GM23338 (cell line): ENCODE measurements around the gene IDH1. TPM values are rescaled to one million over a fixed set of nuclear protein-coding genes. Genes with fewer than 3 reads are reported as not detected.

Source experiments
- ATAC-seq: fragments of 200-7000 bp; cut with Tn5 transposase; 3 replicates; pipeline ENCODE4 v1.9.1; 2020
- DNase-seq: peaks from one replicate; pipeline ENCODE4 v3.0.0-alpha.2; 2015; ENCODE audit warnings: low spot score
- H2AFZ ChIP-seq: fragments of 200-600 bp; sonication (generic); 2 replicates; pipeline ENCODE4 v1.8.0; 2016; ENCODE audit warnings: antibody characterized with exemption, mild to moderate bottlenecking, moderate library complexity
- H3F3A ChIP-seq: fragments of 200-600 bp; sonication (generic); replicated peaks from 2 replicates; pipeline ENCODE4 v1.8.0; 2017; ENCODE audit warnings: antibody characterized with exemption, mixed run types, low read depth
- H3K27ac ChIP-seq: fragments of 200-600 bp; sonication (generic); 2 replicates; pipeline ENCODE4 v1.6.1; 2016; ENCODE audit warnings: low read depth
- H3K27me3 ChIP-seq: fragments of 200-600 bp; sonication (generic); 2 replicates; pipeline ENCODE4 v1.8.0; 2016; ENCODE audit warnings: mild to moderate bottlenecking, mixed run types, moderate library complexity; ENCODE audit not compliant: insufficient read depth
- H3K36me3 ChIP-seq: fragments of 200-600 bp; sonication (generic); 2 replicates; pipeline ENCODE4 v1.8.0; 2016; ENCODE audit warnings: mild to moderate bottlenecking; ENCODE audit not compliant: insufficient read depth
- H3K4me1 ChIP-seq: fragments of 200-600 bp; sonication (generic); 2 replicates; pipeline ENCODE4 v1.8.0; 2016; ENCODE audit warnings: mild to moderate bottlenecking, moderate library complexity; ENCODE audit not compliant: insufficient read depth
- H3K4me2 ChIP-seq: fragments of 200-600 bp; sonication (generic); 2 replicates; pipeline ENCODE4 v1.7.1; 2017; ENCODE audit warnings: mixed run types
- H3K4me3 ChIP-seq: fragments of 200-600 bp; sonication (generic); 2 replicates; pipeline ENCODE4 v1.6.1; 2016; ENCODE audit warnings: mixed run types
- H3K79me2 ChIP-seq: fragments of 200-600 bp; sonication (generic); replicated peaks from 2 replicates; pipeline ENCODE4 v1.8.0; 2017; ENCODE audit warnings: mild to moderate bottlenecking; ENCODE audit not compliant: insufficient read depth
- H3K9me2 ChIP-seq: fragments of 200-600 bp; sonication (generic); 2 replicates; pipeline ENCODE4 v1.8.0; 2017; ENCODE audit not compliant: insufficient read depth
- H4K20me1 ChIP-seq: fragments of 200-600 bp; sonication (generic); replicated peaks from 2 replicates; pipeline ENCODE4 v1.8.0; 2017; ENCODE audit warnings: mild to moderate bottlenecking; ENCODE audit not compliant: insufficient read depth
- H3K27ac Mint-ChIP-seq: 2 replicates; pipeline ENCODE4 v1.8.0; 2020; ENCODE audit warnings: inconsistent platforms, mild to moderate bottlenecking, moderate library complexity, mixed read lengths
- H3K27me3 Mint-ChIP-seq: 3 replicates; pipeline ENCODE4 v1.8.0; 2022; ENCODE audit warnings: low read depth, mild to moderate bottlenecking, moderate library complexity, mixed read lengths, inconsistent platforms; ENCODE audit not compliant: insufficient read depth, poor library complexity
- H3K36me3 Mint-ChIP-seq: 3 replicates; pipeline ENCODE4 v1.8.0; 2021; ENCODE audit warnings: low read depth, mild to moderate bottlenecking, inconsistent platforms, moderate library complexity, mixed read lengths
- H3K4me1 Mint-ChIP-seq: 3 replicates; pipeline ENCODE4 v1.8.0; 2020; ENCODE audit warnings: mild to moderate bottlenecking, inconsistent platforms, mixed read lengths
- H3K4me3 Mint-ChIP-seq: 3 replicates; pipeline ENCODE4 v1.8.0; 2021; ENCODE audit warnings: moderate library complexity, mild to moderate bottlenecking, inconsistent platforms, mixed read lengths
- H3K9me3 Mint-ChIP-seq: 3 replicates; pipeline ENCODE4 v1.8.0; 2020; ENCODE audit warnings: moderate library complexity, mild to moderate bottlenecking, inconsistent platforms, mixed read lengths
- CREB1 ChIP-seq: fragments of 250-450 bp; sonication (Bioruptor Pico); IDR thresholded peaks from 2 replicates; pipeline ENCODE4 v1.5.0; 2020; ENCODE audit warnings: low read depth, mild to moderate bottlenecking, moderate library complexity
- CTCF ChIP-seq, 2 experiments: fragments of 200-600 bp in 1 of 2; sonication (generic) in 1 of 2; conservative IDR thresholded peaks; 2 replicates each; pipeline versions ENCODE4 v1.5.1 to v1.6.1; 2016 to 2017; ENCODE audit warnings: antibody characterized with exemption in 2 of 2, low read depth in 2 of 2, mild to moderate bottlenecking in 2 of 2, moderate library complexity in 1 of 2
- ETS1 ChIP-seq: IDR thresholded peaks from 2 replicates; pipeline ENCODE4 v1.6.1; 2016; ENCODE audit warnings: antibody characterized with exemption
- EZH2phosphoT487 ChIP-seq: fragments of 200-600 bp; sonication (generic); IDR thresholded peaks from one replicate; pipeline ENCODE4 v1.8.1; 2018; ENCODE audit warnings: antibody characterized with exemption; ENCODE audit not compliant: unreplicated experiment
- NANOG ChIP-seq: IDR thresholded peaks from 2 replicates; pipeline ENCODE4 v1.6.1; 2016; ENCODE audit warnings: antibody characterized with exemption, borderline replicate concordance
- POLR2AphosphoS5 ChIP-seq: IDR thresholded peaks from 2 replicates; pipeline ENCODE4 v1.6.1; 2016; ENCODE audit warnings: antibody characterized with exemption, low read depth
- STAT1 ChIP-seq: IDR thresholded peaks from one replicate; pipeline ENCODE4 v1.6.1; 2016; ENCODE audit warnings: antibody characterized with exemption; ENCODE audit not compliant: unreplicated experiment
- ZNF114 ChIP-seq: fragments of 250-450 bp; sonication (Bioruptor Pico); IDR thresholded peaks from 2 replicates; pipeline ENCODE4 v1.5.0; 2020; ENCODE audit warnings: mild to moderate bottlenecking, moderate library complexity
- ZNF331 ChIP-seq: fragments of 250-450 bp; sonication (Bioruptor Pico); IDR thresholded peaks from 2 replicates; pipeline ENCODE4 v1.5.0; 2020; ENCODE audit warnings: low read depth, mild to moderate bottlenecking, moderate library complexity
- ZNF462 ChIP-seq: fragments of 250-450 bp; sonication (Bioruptor Pico); IDR thresholded peaks from 2 replicates; pipeline ENCODE4 v1.5.0; 2020; ENCODE audit warnings: mild to moderate bottlenecking, moderate library complexity
- polyA plus RNA-seq: library from polyadenylated mRNA; unstranded; fragments of >200 nt; fragmentation: Nextera tagmentation; extraction: Ambion mirVana; gene quantifications from 2 replicates; pipeline ENCODE4 v1.2.1, GENCODE V29; 2016
- total RNA-seq: library from RNA; depleted of rRNA; stranded (reverse); fragments of >200 nt; shearing (Covaris generic); gene quantifications from 2 replicates; pipeline ENCODE4 v1.2.3, GENCODE V29; 2014

Gene IDH1
- total and polyA plus RNA-seq, 2 experiments from 2014 or later = 315 to 536 TPM

GRCh38 chr2:208252716-208253492 lies 2.0 kb downstream of the IDH1 start:
- no peak overlapping the region for H3K27ac ChIP-seq
- peak overlapping the region; percentile 99 for H3K4me2 ChIP-seq
- H3K4me1 ChIP-seq = peaks cover 24% of the 10 kb centered on the region
- Mint-ChIP-seq H3K4me1 (peaks cover 44% of the 10 kb centered on the region), H3K9me3 (no peaks in the 10 kb centered on the region; the same call in 2 of the 3 replicates), H3K36me3 (peaks cover 60% of the 10 kb centered on the region), H3K4me3 (peak overlapping the region; percentile 99), H3K27ac (peak overlapping the region; percentile 93), H3K27me3 (peaks cover 12% of the 10 kb centered on the region)
- H3K4me3 ChIP-seq = peak overlapping the region; percentile 99
- no peaks in the 10 kb centered on the region for H3K9me2 ChIP-seq
- DNase-seq (no peak), ATAC-seq (no peak)
- H3K36me3 ChIP-seq = peaks cover 49% of the 10 kb centered on the region
- H2AFZ ChIP-seq = no peak overlapping the region
- no peaks in the 10 kb centered on the region for H3K27me3 ChIP-seq
- H3K79me2 ChIP-seq = peaks cover 54% of the 10 kb centered on the region
- peaks cover 13% of the 10 kb centered on the region for H4K20me1 ChIP-seq
- TF ChIP-seq ZNF331 (CRISPR knock-in tag) = no peak
- H3F3A ChIP-seq = peaks cover 6% of the 10 kb centered on the region; the same call in 1 of the 2 replicates

- Mint-ChIP-seq H3K4me1 (peaks cover 38% of the 10 kb centered on the region), H3K36me3 (peaks cover 78% of the 10 kb centered on the region)
- TF ChIP-seq CTCF (conservative IDR thresholded peaks at IDR 0.05; ENCODE audit: low read depth in 2 of 2) = no peak
- no peak for TF ChIP-seq EZH2phosphoT487
- no peak for TF ChIP-seq ZNF114 (CRISPR knock-in tag)
- no peak for TF ChIP-seq POLR2AphosphoS5
- TF ChIP-seq NANOG = no peak
- no peak for TF ChIP-seq ZNF462 (CRISPR knock-in tag)
- no peak for TF ChIP-seq STAT1
- no peak for TF ChIP-seq CREB1
- no peak for TF ChIP-seq ETS1
Observed at GRCh38 chr2:208251098-208251497, 3.8 kb downstream of the IDH1 start.

More at GRCh38 chr2:208251098-208251497, 3.8 kb downstream of the IDH1 start:
- no peak for ATAC-seq
- Histone ChIP-seq H3K9me2 (no peaks in the 10 kb centered on the region), H3K36me3 (peaks cover 66% of the 10 kb centered on the region), H3K79me2 (peaks cover 59% of the 10 kb centered on the region), H4K20me1 (peaks cover 13% of the 10 kb centered on the region), H3K4me1 (peaks cover 23% of the 10 kb centered on the region), H3F3A (peaks cover 6% of the 10 kb centered on the region; the same call in 1 of the 2 replicates), H3K4me3 (no peak overlapping the region), H3K27me3 (no peaks in the 10 kb centered on the region), H2AFZ (no peak overlapping the region), H3K27ac (0 out of 2 replicates have a peak overlapping the region, but pooled peaks have one; percentile 24), H3K4me2 (no peak overlapping the region)
- H3K4me3 Mint-ChIP-seq = peak overlapping the region; percentile 2; the same call in 1 of the 3 replicates
- DNase-seq = no peak
- peak overlapping the region; percentile 73 for H3K27ac Mint-ChIP-seq
- no peaks in the 10 kb centered on the region; the same call in 2 of the 3 replicates for H3K9me3 Mint-ChIP-seq
- H3K27me3 Mint-ChIP-seq = peaks cover 12% of the 10 kb centered on the region
